GM18873 (cell line): ENCODE data around the gene DPEP2.
"Not testable (repeated sequence)": the region's sequence is repeated elsewhere in the genome, so short reads cannot be mapped to it uniquely, and the experiment has no call there.

Experiments used
- ATAC-seq: cut with Tn5 transposase; IDR thresholded peaks from one replicate; pipeline ENCODE4 v1.9.1; 2021; ENCODE audit warnings: mild to moderate bottlenecking, moderate library complexity, moderate number of reproducible peaks; ENCODE audit not compliant: unreplicated experiment, low FRiP score

Gene DPEP2

GRCh38 chr16:67998779-67999688 lies at the start of gene DPEP2:
DPEP2 (minus strand) TSS chr16:67999484; CDS start chr16:67993212, 6,272 bp downstream.
- ATAC-seq: not testable (repeated sequence)

GRCh38 chr16:68047987-68048386 lies 48.7 kb upstream of the DPEP2 start:
- no peak for ATAC-seq

- ATAC-seq: no peak
Observed at GRCh38 chr16:68046106-68046505, 46.8 kb upstream of the DPEP2 start.

- ATAC-seq: no peak
Observed at GRCh38 chr16:68041783-68042182, 42.5 kb upstream of the DPEP2 start.

GRCh38 chr16:68040506-68041288 lies 41.4 kb upstream of the DPEP2 start:
- no peak for ATAC-seq

GRCh38 chr16:68037841-68038597 lies 38.7 kb upstream of the DPEP2 start:
- ATAC-seq: no peak

- no peak for ATAC-seq
Observed at GRCh38 chr16:68035227-68035626, 35.9 kb upstream of the DPEP2 start.

GRCh38 chr16:68033101-68033500 lies 33.8 kb upstream of the DPEP2 start:
- no peak for ATAC-seq

GRCh38 chr16:68031951-68032350 lies 32.7 kb upstream of the DPEP2 start:
- ATAC-seq: no peak

- not testable (repeated sequence) for ATAC-seq
Observed at GRCh38 chr16:68030108-68030507, 30.8 kb upstream of the DPEP2 start.

- ATAC-seq: no peak
Observed at GRCh38 chr16:68028996-68029395, 29.7 kb upstream of the DPEP2 start.

- peak; percentile 66 for ATAC-seq
Observed at GRCh38 chr16:68022728-68023537, 23.6 kb upstream of the DPEP2 start, which contains the start of the genes DDX28 and DUS2. DDX28 (minus strand) TSS chr16:68023232; CDS start chr16:68023202, 30 bp downstream. DUS2 (plus strand) TSS chr16:68023284; CDS start chr16:68038024, 14,740 bp downstream.

GRCh38 chr16:68022278-68022727 lies 23.0 kb upstream of the DPEP2 start:
- no peak for ATAC-seq

- ATAC-seq: no peak
Observed at GRCh38 chr16:68021490-68021889, 22.2 kb upstream of the DPEP2 start.

- ATAC-seq: no peak
Observed at GRCh38 chr16:68019167-68019680, 19.9 kb upstream of the DPEP2 start.

GRCh38 chr16:68015681-68016080 lies 16.4 kb upstream of the DPEP2 start, which contains the start of gene DPEP2NB:
DPEP2NB (minus strand) TSS chr16:68015911; CDS start chr16:68015770, 141 bp downstream.
- ATAC-seq: no peak

GRCh38 chr16:68013440-68013839 lies 14.2 kb upstream of the DPEP2 start:
- ATAC-seq: no peak

GRCh38 chr16:68009872-68010271 lies 10.6 kb upstream of the DPEP2 start:
- not testable (repeated sequence) for ATAC-seq

- ATAC-seq: no peak
Observed at GRCh38 chr16:68009157-68009735, 10.0 kb upstream of the DPEP2 start.
